Tibial artery (tissue), 4 donors: ENCODE measurements around the gene PTPRD.

Source experiments
- DNase-seq, 2 donors: peaks; one replicate each; pipeline ENCODE4 v3.0.0-alpha.2; 2019
- H3K27ac ChIP-seq, 2 donors: fragments of 200-600 bp; sonication (generic) in 1 of 2; 1 replicate in 1 of 2; 2 replicates in 1 of 2; pipeline ENCODE4 v1.5.1; 2018 to 2019; ENCODE audit warnings: mild to moderate bottlenecking in 1 of 2
- H3K27me3 ChIP-seq, 2 donors: fragments of 200-600 bp; sonication (generic) in 1 of 2; one replicate each; pipeline versions ENCODE4 v1.5.1 to v1.6.0; 2016 to 2019
- H3K36me3 ChIP-seq, 3 donors: fragments of 200-600 bp; sonication (generic) in 2 of 3; one replicate each; pipeline ENCODE4 v1.5.1; 2016 to 2019; ENCODE audit warnings: mild to moderate bottlenecking in 2 of 3
- H3K4me1 ChIP-seq, 4 donors: fragments of 200-600 bp; sonication (generic) in 2 of 4; 1 replicate in 3 of 4; 2 replicates in 1 of 4; pipeline ENCODE4 v1.5.1; 2016 to 2019
- H3K4me3 ChIP-seq, 2 donors: fragments of 200-600 bp; sonication (generic) in 1 of 2; 1 replicate in 1 of 2; 2 replicates in 1 of 2; pipeline ENCODE4 v1.5.1; 2018 to 2019; ENCODE audit warnings: mild to moderate bottlenecking in 2 of 2
- H3K9me3 ChIP-seq, 3 donors: fragments of 200-600 bp; sonication (generic) in 1 of 3; one replicate each; pipeline ENCODE4 v1.5.1; 2016 to 2019
- intact Hi-C: fragments of 100-400 bp; cut with DNase I; formaldehyde crosslinking; loops from one replicate; pipeline ENCODE4 v1.15.0; 2023; ENCODE audit warnings: low total_unique reads
- TF ChIP-seq, protein P1 (sequence below), 2 experiments: fragments of 200-600 bp in 1 of 2; fragments of 450-650 bp in 1 of 2; IDR thresholded peaks; one replicate each; pipeline ENCODE4 v1.5.1; 2017 to 2019; ENCODE audit warnings: antibody characterized with exemption in 2 of 2, mild to moderate bottlenecking in 1 of 2, moderate library complexity in 1 of 2

The PTPRD gene

DNA sequence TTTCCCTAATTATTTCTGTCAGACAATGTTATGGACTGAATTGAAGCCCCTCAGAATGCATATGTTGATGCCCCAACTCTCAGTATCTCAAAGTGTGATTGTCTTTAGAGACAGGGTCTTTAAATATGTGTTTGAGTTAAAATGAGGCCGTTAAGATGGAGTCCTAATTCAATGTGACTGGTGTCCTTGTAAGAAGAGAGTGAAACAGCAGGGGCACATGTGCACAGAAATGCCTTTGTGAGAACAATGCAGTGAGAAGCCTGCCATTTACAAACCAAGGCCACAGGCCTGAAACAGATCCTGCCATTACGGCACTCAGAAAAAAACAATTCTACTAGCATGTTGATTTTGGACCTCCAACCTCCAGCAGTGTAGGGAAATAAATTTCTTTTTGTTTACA is 2330.3 kb downstream of the PTPRD start:
- Histone ChIP-seq H3K27me3 (no peaks in the 10 kb centered on the region), H3K9me3 (no peaks in the 10 kb centered on the region), H3K27ac (no peak overlapping the region), H3K4me1 (no peaks in the 10 kb centered on the region), H3K4me3 (no peak overlapping the region), H3K36me3 (no peaks in the 10 kb centered on the region)
- intact Hi-C loops, result no loop called here
- TF ChIP-seq, protein P1, sequence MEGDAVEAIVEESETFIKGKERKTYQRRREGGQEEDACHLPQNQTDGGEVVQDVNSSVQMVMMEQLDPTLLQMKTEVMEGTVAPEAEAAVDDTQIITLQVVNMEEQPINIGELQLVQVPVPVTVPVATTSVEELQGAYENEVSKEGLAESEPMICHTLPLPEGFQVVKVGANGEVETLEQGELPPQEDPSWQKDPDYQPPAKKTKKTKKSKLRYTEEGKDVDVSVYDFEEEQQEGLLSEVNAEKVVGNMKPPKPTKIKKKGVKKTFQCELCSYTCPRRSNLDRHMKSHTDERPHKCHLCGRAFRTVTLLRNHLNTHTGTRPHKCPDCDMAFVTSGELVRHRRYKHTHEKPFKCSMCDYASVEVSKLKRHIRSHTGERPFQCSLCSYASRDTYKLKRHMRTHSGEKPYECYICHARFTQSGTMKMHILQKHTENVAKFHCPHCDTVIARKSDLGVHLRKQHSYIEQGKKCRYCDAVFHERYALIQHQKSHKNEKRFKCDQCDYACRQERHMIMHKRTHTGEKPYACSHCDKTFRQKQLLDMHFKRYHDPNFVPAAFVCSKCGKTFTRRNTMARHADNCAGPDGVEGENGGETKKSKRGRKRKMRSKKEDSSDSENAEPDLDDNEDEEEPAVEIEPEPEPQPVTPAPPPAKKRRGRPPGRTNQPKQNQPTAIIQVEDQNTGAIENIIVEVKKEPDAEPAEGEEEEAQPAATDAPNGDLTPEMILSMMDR (IDR thresholded peaks at IDR 0.05), result no peak
- no peak for DNase-seq

- TF ChIP-seq, protein P1 (IDR thresholded peaks at IDR 0.05), result no peak
- intact Hi-C loops, result no loop called here
- no peaks in the 10 kb centered on the region for H3K9me3 ChIP-seq
- H3K4me3 ChIP-seq, result no peak overlapping the region
- no peaks in the 10 kb centered on the region for H3K36me3 ChIP-seq
- no peak for DNase-seq
- H3K27me3 ChIP-seq, result no peaks in the 10 kb centered on the region
- H3K27ac ChIP-seq, result no peak overlapping the region
- no peaks in the 10 kb centered on the region for H3K4me1 ChIP-seq
These were observed 2332.0 kb downstream of the PTPRD start for GRCh38 chr9:8280811-8281210.

GRCh38 chr9:8278048-8278447 is 2334.8 kb downstream of the PTPRD start:
- intact Hi-C loops, result no loop called here
- TF ChIP-seq, protein P1 (IDR thresholded peaks at IDR 0.05), result no peak
- DNase-seq, result no peak
- Histone ChIP-seq H3K36me3 (no peaks in the 10 kb centered on the region), H3K4me1 (no peaks in the 10 kb centered on the region), H3K27ac (no peak overlapping the region), H3K4me3 (no peak overlapping the region), H3K27me3 (no peaks in the 10 kb centered on the region), H3K9me3 (no peaks in the 10 kb centered on the region)

GRCh38 chr9:8270235-8270634 is 2342.6 kb downstream of the PTPRD start:
- no peak for DNase-seq
- H3K27me3 ChIP-seq, result no peaks in the 10 kb centered on the region
- intact Hi-C loops, result no loop called here

DNA sequence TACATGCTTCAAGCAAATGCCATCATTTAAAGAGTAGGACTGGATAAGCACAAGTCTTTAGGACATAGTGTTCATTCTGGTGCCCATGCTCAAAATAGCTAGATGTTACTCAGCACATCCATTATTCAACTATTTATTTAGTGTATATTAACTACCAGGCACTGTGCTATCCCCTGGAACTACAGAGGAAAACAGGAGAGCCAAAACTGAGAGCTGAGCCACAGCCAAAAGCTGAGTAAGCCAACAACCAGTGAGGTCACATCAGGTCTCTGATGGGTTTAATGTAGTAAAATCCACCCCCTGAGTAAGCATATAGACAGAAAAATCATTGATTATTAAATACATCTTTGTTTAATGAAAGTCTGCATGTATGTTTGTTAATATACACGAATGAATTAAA is 2343.9 kb downstream of the PTPRD start:
- Histone ChIP-seq H3K36me3 (no peaks in the 10 kb centered on the region), H3K27me3 (no peaks in the 10 kb centered on the region), H3K4me3 (no peak overlapping the region), H3K9me3 (no peaks in the 10 kb centered on the region), H3K27ac (no peak overlapping the region), H3K4me1 (peaks cover 0 to 24% (median 6%) of the 10 kb centered on the region in 4 donors)
- intact Hi-C loops, result no loop called here
- TF ChIP-seq, protein P1 (IDR thresholded peaks at IDR 0.05), result no peak
- no peak for DNase-seq

More at GRCh38 chr9:8270235-8270634, 2342.6 kb downstream of the PTPRD start:
- Histone ChIP-seq H3K36me3 (no peaks in the 10 kb centered on the region), H3K27ac (no peak overlapping the region), H3K4me3 (no peak overlapping the region), H3K9me3 (no peaks in the 10 kb centered on the region), H3K4me1 (peaks cover 0 to 24% (median 6%) of the 10 kb centered on the region in 4 donors)
- TF ChIP-seq, protein P1 (IDR thresholded peaks at IDR 0.05), result no peak
